NCI-H1105 (cell line): Measurements from ENCODE around the gene GDF15.
A peak's percentile ranks its signal among the peaks of the same experiment; 100 is the strongest.

Experiments used
- DNase-seq: peaks from one replicate; lab custom pipeline; 2025; lab: John Stamatoyannopoulos, UW

Gene GDF15

GRCh38 chr19:18431351-18432197, 45.6 kb downstream of the GDF15 start:
- no peak for DNase-seq

GRCh38 chr19:18432275-18433014, 46.5 kb downstream of the GDF15 start:
- no peak for DNase-seq

GRCh38 chr19:18433015-18433691, 47.2 kb downstream of the GDF15 start:
- DNase-seq, result no peak

- DNase-seq, result no peak
Measured at GRCh38 chr19:18433735-18434398, 47.9 kb downstream of the GDF15 start.

GRCh38 chr19:18434411-18435175, 48.6 kb downstream of the GDF15 start:
- DNase-seq, result no peak

GRCh38 chr19:18435178-18435841, 49.4 kb downstream of the GDF15 start:
- DNase-seq, result no peak

- DNase-seq, result no peak
Measured at GRCh38 chr19:18435842-18436670, 50.1 kb downstream of the GDF15 start.

GRCh38 chr19:18436671-18437490, 50.9 kb downstream of the GDF15 start:
- peak; percentile 91 for DNase-seq

GRCh38 chr19:18437491-18438330, 51.8 kb downstream of the GDF15 start, which contains the start of gene ISYNA1:
Gene ISYNA1, minus strand, starts transcription at chr19:18438133. Its CDS starts 154 bp downstream, at chr19:18437979.
- DNase-seq, result peak; percentile 78

GRCh38 chr19:18438331-18439024, 52.5 kb downstream of the GDF15 start:
- no peak for DNase-seq
